ENCODE results near the gene STARD7.

DNA sequence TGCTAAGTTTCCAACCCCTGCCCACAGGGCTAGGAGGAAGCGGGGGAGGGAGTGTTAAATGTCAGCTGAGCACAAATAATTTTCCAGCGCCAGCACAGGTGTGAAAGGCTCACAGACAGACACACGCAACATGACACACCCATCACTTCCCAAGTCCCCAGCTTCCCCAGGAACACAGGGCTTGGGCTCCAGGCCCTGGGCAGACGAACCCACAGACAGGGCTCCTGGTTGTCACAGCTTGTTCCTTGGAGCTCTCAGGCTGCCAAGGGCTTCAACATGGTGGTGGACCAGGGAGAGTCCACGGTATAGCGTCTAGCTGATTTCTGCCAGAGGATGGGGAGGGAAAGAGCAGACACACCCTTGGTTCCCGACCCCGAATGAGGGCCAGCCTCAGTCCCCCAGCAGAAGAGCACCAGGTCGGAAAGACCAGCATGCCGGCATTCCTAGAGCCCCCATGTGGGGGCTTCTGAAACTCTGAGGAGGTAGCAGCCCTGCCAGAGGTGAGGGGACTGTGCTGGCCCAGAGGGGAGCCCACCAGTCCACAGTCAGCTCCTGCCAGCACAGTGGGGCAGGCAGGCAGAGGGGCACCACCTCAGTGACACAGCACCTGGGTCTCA, 65.3 kb downstream of the STARD7 start:
- no peak for TF ChIP-seq ESRRA (IDR thresholded peaks at IDR 0.05; ENCODE audit: borderline replicate concordance, low read length)
- TF ChIP-seq, protein P1, sequence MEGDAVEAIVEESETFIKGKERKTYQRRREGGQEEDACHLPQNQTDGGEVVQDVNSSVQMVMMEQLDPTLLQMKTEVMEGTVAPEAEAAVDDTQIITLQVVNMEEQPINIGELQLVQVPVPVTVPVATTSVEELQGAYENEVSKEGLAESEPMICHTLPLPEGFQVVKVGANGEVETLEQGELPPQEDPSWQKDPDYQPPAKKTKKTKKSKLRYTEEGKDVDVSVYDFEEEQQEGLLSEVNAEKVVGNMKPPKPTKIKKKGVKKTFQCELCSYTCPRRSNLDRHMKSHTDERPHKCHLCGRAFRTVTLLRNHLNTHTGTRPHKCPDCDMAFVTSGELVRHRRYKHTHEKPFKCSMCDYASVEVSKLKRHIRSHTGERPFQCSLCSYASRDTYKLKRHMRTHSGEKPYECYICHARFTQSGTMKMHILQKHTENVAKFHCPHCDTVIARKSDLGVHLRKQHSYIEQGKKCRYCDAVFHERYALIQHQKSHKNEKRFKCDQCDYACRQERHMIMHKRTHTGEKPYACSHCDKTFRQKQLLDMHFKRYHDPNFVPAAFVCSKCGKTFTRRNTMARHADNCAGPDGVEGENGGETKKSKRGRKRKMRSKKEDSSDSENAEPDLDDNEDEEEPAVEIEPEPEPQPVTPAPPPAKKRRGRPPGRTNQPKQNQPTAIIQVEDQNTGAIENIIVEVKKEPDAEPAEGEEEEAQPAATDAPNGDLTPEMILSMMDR (IDR thresholded peaks at IDR 0.05) = no peak
- no peak for TF ChIP-seq NFE2L2 (conservative IDR thresholded peaks at IDR 0.05; ENCODE audit: low read length)
- TF ChIP-seq, protein P2, sequence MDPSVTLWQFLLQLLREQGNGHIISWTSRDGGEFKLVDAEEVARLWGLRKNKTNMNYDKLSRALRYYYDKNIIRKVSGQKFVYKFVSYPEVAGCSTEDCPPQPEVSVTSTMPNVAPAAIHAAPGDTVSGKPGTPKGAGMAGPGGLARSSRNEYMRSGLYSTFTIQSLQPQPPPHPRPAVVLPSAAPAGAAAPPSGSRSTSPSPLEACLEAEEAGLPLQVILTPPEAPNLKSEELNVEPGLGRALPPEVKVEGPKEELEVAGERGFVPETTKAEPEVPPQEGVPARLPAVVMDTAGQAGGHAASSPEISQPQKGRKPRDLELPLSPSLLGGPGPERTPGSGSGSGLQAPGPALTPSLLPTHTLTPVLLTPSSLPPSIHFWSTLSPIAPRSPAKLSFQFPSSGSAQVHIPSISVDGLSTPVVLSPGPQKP (IDR thresholded peaks at IDR 0.05; ENCODE audit: low read depth, low read length) = no peak
- TF ChIP-seq CEBPB (IDR thresholded peaks at IDR 0.05) = no peak
- TF ChIP-seq MAZ (IDR thresholded peaks at IDR 0.05; ENCODE audit: borderline replicate concordance, low read depth, low read length) = no peak
- TF ChIP-seq, protein P3, sequence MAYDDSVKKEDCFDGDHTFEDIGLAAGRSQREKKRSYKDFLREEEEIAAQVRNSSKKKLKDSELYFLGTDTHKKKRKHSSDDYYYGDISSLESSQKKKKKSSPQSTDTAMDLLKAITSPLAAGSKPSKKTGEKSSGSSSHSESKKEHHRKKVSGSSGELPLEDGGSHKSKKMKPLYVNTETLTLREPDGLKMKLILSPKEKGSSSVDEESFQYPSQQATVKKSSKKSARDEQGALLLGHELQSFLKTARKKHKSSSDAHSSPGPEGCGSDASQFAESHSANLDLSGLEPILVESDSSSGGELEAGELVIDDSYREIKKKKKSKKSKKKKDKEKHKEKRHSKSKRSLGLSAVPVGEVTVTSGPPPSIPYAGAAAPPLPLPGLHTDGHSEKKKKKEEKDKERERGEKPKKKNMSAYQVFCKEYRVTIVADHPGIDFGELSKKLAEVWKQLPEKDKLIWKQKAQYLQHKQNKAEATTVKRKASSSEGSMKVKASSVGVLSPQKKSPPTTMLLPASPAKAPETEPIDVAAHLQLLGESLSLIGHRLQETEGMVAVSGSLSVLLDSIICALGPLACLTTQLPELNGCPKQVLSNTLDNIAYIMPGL (CRISPR knock-in tag; IDR thresholded peaks at IDR 0.05; ENCODE audit: borderline replicate concordance) = no peak
- TF ChIP-seq, protein P4, sequence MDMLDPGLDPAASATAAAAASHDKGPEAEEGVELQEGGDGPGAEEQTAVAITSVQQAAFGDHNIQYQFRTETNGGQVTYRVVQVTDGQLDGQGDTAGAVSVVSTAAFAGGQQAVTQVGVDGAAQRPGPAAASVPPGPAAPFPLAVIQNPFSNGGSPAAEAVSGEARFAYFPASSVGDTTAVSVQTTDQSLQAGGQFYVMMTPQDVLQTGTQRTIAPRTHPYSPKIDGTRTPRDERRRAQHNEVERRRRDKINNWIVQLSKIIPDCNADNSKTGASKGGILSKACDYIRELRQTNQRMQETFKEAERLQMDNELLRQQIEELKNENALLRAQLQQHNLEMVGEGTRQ (IDR thresholded peaks at IDR 0.05) = no peak

All from A549 (cell line).